T-helper 22 cell (primary cell): Measurements from ENCODE around the gene EPC2.
"Not testable (repeated sequence)": the region's sequence is repeated elsewhere in the genome, so short reads cannot be mapped to it uniquely, and the experiment has no call there.

ENCODE experiments used
- DNase-seq: peaks from one replicate; pipeline ENCODE4 v3.0.0-alpha.2; 2020; ENCODE audit warnings: low read depth

Gene EPC2

GRCh38 chr2:148674063-148675020 lies 29.8 kb downstream of the EPC2 start:
- DNase-seq, result no peak

GRCh38 chr2:148675708-148676107 lies 31.2 kb downstream of the EPC2 start:
- no peak for DNase-seq

- not testable (repeated sequence) for DNase-seq
These were observed 34.0 kb downstream of the EPC2 start for GRCh38 chr2:148678302-148679179.

DNA sequence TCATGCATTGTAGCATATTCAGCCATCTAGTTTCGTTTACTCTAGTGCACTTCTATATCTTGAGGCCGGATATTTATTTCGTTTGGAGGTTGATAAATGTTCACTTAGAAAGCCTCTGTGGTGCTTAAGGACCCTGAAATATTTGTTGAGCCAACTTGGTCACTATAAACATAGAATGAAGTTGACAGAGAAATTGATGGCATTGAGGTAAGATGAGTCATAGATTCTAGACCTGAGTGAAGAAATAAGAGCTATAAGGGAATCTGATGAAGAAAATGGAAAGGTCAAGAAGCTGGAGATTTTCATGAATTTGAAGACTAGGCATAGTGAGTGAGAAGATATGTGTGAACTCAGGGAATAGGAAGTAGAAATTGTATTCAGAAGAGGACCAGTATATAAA lies 35.9 kb downstream of the EPC2 start:
- no peak for DNase-seq

DNA sequence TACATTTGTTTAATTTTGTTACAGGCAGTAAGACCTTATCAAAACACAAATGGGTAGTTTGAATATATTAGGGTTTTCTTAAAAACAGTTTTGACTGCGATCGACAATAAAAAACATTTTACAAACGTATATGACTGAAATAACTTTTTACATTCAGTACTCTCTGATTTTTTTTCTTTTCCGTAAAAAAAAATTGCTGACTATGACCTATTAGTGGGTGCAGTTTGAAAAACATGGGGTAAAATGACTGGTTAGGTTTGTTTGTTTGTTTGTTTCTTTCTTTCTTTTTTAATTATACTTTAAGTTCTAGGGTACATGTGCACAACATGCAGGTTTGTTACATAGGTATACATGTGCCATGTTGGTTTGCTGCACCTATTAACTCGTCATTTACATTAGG lies 36.9 kb downstream of the EPC2 start:
- DNase-seq, result no peak

- DNase-seq, result not testable (repeated sequence)
These were observed 37.3 kb downstream of the EPC2 start for GRCh38 chr2:148681862-148682261.

DNA sequence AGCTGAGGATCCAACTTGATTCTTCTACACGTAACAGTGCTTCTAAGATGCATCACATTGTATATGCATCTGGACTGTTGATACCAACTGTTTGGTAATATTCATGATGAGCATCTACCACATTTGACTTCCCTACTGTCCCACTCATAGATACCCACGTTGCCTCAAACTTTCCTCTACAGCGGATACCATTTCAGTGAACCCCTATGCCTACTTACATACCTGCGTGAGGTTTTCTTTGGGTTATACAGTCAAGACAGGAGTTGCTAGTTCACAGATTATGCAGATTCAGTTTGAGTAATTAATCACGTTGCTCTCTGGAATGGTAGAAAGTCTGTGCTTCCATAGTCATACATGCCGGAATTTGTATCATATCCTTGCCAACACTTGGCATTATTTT lies 40.0 kb downstream of the EPC2 start:
- no peak for DNase-seq

- DNase-seq, result no peak
These were observed 43.0 kb downstream of the EPC2 start for GRCh38 chr2:148687543-148687942.

DNA sequence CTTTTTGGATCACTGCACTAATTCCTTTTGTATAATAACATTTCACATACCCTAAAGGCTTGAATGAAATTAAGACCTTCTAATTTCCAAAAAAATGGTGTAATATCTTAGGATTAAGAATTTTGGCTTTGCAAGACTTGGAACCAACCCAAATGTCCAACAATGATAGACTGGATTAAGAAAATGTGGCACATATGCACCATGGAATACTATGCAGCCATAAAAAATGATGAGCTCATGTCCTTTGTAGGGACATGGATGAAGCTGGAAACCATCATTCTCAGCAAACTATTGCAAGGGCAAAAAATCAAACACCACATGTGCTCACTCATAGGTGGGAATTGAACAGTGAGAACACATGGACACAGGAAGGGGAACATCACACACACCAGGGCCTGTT lies 43.5 kb downstream of the EPC2 start:
- DNase-seq, result not testable (repeated sequence)

DNA sequence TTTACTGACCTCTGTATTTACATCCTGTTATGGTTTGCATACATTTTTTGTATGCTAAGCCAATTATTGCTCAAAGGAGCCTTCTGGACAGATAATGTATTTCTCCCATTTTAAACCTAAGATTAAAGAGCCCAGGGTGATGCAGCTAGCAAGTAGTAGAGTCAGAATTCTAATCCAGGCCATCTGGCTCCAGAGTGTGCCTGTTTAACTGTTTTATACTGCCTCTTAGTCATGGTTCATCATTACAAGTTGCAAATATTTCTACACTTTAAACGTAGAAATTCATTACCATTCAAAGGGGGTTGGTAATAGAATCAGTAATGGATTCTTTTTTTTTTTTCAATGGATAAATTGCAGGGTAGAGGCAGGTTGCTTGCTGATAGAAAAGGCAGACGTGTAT lies 52.4 kb downstream of the EPC2 start:
- no peak for DNase-seq

DNA sequence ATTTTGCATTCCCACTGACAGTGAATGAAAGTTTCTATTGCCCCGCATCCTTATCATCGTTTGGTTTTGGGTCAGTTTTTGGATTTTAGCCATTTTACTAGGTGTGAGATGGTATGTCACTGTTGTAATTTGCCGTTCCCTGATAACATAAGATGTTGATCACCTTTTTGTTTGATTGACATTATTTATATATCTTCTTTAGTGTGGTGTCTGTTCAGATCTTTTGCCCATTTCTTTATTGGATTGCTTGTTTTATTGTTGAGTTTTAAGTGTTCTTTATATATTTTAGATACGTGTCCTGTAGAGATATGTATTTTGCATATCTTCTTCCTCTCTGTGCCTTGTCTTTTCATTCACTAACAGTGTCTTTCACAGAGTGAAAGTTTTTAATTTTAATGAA lies 55.3 kb downstream of the EPC2 start:
- no peak for DNase-seq

DNA sequence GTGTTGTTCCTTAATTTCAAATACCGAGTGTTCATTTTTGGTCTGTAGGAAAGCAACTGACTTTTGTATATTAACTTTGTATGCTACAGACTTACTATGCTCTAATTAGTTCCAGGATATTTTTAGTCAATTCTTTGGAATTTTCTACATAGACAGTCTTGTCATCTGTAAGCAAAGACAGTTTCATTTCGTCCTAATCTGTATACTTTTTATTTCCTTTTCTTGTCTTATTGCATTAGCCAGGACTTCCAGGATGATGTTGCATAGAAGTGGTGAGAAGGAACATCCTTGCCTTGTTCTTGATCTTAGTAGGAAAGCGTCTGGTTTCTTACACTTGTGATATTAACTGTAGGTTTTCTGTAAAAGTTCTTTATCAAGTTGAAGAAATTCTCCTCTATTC lies 56.5 kb downstream of the EPC2 start:
- no peak for DNase-seq

GRCh38 chr2:148701877-148702276 lies 57.3 kb downstream of the EPC2 start:
- no peak for DNase-seq

GRCh38 chr2:148702475-148702874 lies 57.9 kb downstream of the EPC2 start:
- no peak for DNase-seq

DNA sequence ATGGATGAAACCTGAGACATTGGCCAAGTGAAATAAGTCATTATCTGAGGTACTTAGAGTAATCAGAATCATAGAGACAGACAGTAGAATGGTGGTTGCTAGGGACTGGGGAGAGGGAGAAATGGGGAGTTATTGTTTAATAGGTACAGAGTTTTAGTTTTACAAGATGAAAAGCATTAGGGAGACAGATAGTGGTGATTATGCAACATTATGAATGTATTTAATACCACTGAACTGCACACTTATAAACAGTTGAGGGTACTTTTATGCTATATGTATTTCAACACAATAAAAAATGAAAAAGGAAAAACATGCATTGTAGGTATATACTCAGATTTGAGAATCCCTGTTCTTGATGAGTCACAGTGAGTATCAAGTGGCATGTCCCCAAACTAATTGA lies 59.7 kb downstream of the EPC2 start:
- DNase-seq, result no peak

GRCh38 chr2:148716378-148716920 lies 71.9 kb downstream of the EPC2 start:
- DNase-seq, result no peak

- no peak for DNase-seq
These were observed 73.5 kb downstream of the EPC2 start for GRCh38 chr2:148718039-148718438.

GRCh38 chr2:148719195-148719749 lies 74.7 kb downstream of the EPC2 start:
- no peak for DNase-seq

DNA sequence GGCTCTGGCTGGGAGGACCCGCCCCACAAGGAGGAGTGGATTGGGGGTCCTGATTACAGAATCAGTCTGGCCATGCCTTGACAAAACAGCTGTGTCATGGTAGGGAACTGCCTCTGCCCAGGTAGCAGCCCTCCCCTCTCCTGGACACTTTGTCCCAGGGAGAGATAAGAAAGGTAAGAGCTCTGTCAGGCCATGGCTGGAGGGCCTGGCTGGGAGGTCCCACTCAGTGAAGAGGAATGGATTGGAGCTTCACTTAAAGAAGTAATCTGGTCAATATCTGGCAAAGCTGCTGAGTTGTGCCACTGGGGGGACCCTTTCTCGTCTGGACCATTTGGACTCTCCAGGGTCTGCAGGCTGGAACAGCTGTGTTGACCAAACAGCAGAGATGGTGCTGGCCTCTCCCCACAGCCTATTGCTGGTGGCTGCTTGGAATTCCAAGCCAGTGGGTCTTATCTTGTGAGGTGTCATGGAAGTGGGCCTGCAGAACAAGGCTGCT lies 75.4 kb downstream of the EPC2 start:
- no peak for DNase-seq

GRCh38 chr2:148720501-148721001 lies 76.0 kb downstream of the EPC2 start:
- no peak for DNase-seq

DNA sequence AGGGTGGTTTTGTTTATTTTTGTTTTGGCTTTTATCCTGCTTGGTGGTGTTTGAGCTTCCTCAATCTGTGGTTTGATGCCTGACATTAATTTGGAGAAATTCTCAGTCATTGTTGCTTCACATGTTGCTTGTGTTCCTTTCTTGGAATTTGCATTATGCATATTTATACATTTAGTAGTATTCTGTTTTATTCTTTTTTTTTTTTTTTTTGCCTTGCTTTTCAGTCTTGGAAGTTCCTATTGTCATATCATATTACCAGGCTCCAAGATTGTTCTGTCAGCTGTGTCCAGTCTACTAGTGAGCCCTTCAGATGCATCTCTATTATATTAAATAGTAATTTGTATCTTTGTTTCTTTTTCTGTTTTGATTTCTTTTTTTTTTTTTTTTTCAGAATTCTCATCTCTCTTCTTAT lies 77.0 kb downstream of the EPC2 start:
- no peak for DNase-seq
